GM23338 (cell line): ENCODE data around the gene SYT2.

Experiments used
- CREB1 ChIP-seq: fragments of 250-450 bp; sonication (Bioruptor Pico); IDR thresholded peaks from 2 replicates; pipeline ENCODE4 v1.5.0; 2020; ENCODE audit warnings: low read depth, mild to moderate bottlenecking, moderate library complexity
- CTCF ChIP-seq, 2 experiments: fragments of 200-600 bp in 1 of 2; sonication (generic) in 1 of 2; conservative IDR thresholded peaks; 2 replicates each; pipeline versions ENCODE4 v1.5.1 to v1.6.1; 2016 to 2017; ENCODE audit warnings: antibody characterized with exemption in 2 of 2, low read depth in 2 of 2, mild to moderate bottlenecking in 2 of 2, moderate library complexity in 1 of 2
- ETS1 ChIP-seq: IDR thresholded peaks from 2 replicates; pipeline ENCODE4 v1.6.1; 2016; ENCODE audit warnings: antibody characterized with exemption
- EZH2 ChIP-seq: fragments of 200-600 bp; sonication (generic); IDR thresholded peaks from one replicate; pipeline ENCODE4 v1.8.0; 2017; ENCODE audit warnings: antibody characterized with exemption, mild to moderate bottlenecking, low read depth; ENCODE audit not compliant: unreplicated experiment
- EZH2phosphoT487 ChIP-seq: fragments of 200-600 bp; sonication (generic); IDR thresholded peaks from one replicate; pipeline ENCODE4 v1.8.1; 2018; ENCODE audit warnings: antibody characterized with exemption; ENCODE audit not compliant: unreplicated experiment
- JUNB ChIP-seq: IDR thresholded peaks from one replicate; pipeline ENCODE4 v1.6.1; 2016; ENCODE audit warnings: antibody characterized with exemption; ENCODE audit not compliant: unreplicated experiment
- NANOG ChIP-seq: IDR thresholded peaks from 2 replicates; pipeline ENCODE4 v1.6.1; 2016; ENCODE audit warnings: antibody characterized with exemption, borderline replicate concordance
- POLR2AphosphoS5 ChIP-seq: IDR thresholded peaks from 2 replicates; pipeline ENCODE4 v1.6.1; 2016; ENCODE audit warnings: antibody characterized with exemption, low read depth
- REST ChIP-seq: IDR thresholded peaks from one replicate; pipeline ENCODE4 v1.6.1; 2018; ENCODE audit warnings: antibody characterized with exemption; ENCODE audit not compliant: unreplicated experiment
- STAT1 ChIP-seq: IDR thresholded peaks from one replicate; pipeline ENCODE4 v1.6.1; 2016; ENCODE audit warnings: antibody characterized with exemption; ENCODE audit not compliant: unreplicated experiment
- ZNF114 ChIP-seq: fragments of 250-450 bp; sonication (Bioruptor Pico); IDR thresholded peaks from 2 replicates; pipeline ENCODE4 v1.5.0; 2020; ENCODE audit warnings: mild to moderate bottlenecking, moderate library complexity
- ZNF331 ChIP-seq: fragments of 250-450 bp; sonication (Bioruptor Pico); IDR thresholded peaks from 2 replicates; pipeline ENCODE4 v1.5.0; 2020; ENCODE audit warnings: low read depth, mild to moderate bottlenecking, moderate library complexity

GRCh38 chr1:202701200-202701599, 9.1 kb downstream of the SYT2 start:
- TF ChIP-seq EZH2phosphoT487: no peak
- no peak for TF ChIP-seq CTCF (conservative IDR thresholded peaks at IDR 0.05; ENCODE audit: low read depth in 2 of 2)
- TF ChIP-seq POLR2AphosphoS5: no peak
- TF ChIP-seq REST: no peak
- TF ChIP-seq EZH2: no peak
- no peak for TF ChIP-seq ETS1
- TF ChIP-seq CREB1 (CRISPR knock-in tag): no peak
- TF ChIP-seq JUNB: no peak
- no peak for TF ChIP-seq NANOG
- TF ChIP-seq ZNF331 (CRISPR knock-in tag): no peak
- TF ChIP-seq STAT1: no peak
- TF ChIP-seq ZNF114 (CRISPR knock-in tag): no peak
